Measurements from ENCODE around the gene SAPCD2.
"Not testable (repeated sequence)": the region's sequence is repeated elsewhere in the genome, so short reads cannot be mapped to it uniquely, and the experiment has no call there.

The SAPCD2 gene

GRCh38 chr9:137064027-137064879 lies 6.1 kb downstream of the SAPCD2 start:
- no peak for DNase-seq (ENCODE audit: low read depth)

- no peak for DNase-seq (ENCODE audit: low read depth)
Observed at GRCh38 chr9:137063311-137064026, 6.9 kb downstream of the SAPCD2 start.

- DNase-seq (ENCODE audit: low read depth), result not testable (repeated sequence)
Observed at GRCh38 chr9:137062798-137063197, 7.6 kb downstream of the SAPCD2 start.

GRCh38 chr9:137062384-137062783 lies 8.0 kb downstream of the SAPCD2 start:
- no peak for DNase-seq (ENCODE audit: low read depth)

- DNase-seq (ENCODE audit: low read depth), result no peak
Observed at GRCh38 chr9:137058521-137059234, 11.7 kb downstream of the SAPCD2 start.

- DNase-seq (ENCODE audit: low read depth), result no peak
Observed at GRCh38 chr9:137057545-137057944, 12.8 kb downstream of the SAPCD2 start.

GRCh38 chr9:137056739-137057415 lies 13.5 kb downstream of the SAPCD2 start:
- no peak for DNase-seq (ENCODE audit: low read depth)

GRCh38 chr9:137055385-137056364 lies 14.7 kb downstream of the SAPCD2 start:
- no peak for DNase-seq (ENCODE audit: low read depth)

- no peak for DNase-seq (ENCODE audit: low read depth)
Observed at GRCh38 chr9:137054932-137055384, 15.4 kb downstream of the SAPCD2 start.

GRCh38 chr9:137053944-137054931 lies 16.1 kb downstream of the SAPCD2 start, which contains the start of gene ENTPD2:
ENTPD2 (minus strand) TSS chr9:137054061; CDS start chr9:137053997, 64 bp downstream.
- no peak for DNase-seq (ENCODE audit: low read depth)

- no peak for DNase-seq (ENCODE audit: low read depth)
Observed at GRCh38 chr9:137052998-137053943, 17.1 kb downstream of the SAPCD2 start.

- no peak for DNase-seq (ENCODE audit: low read depth)
Observed at GRCh38 chr9:137052293-137052692, 18.1 kb downstream of the SAPCD2 start.

GRCh38 chr9:137051145-137051724 lies 19.1 kb downstream of the SAPCD2 start:
- DNase-seq (ENCODE audit: low read depth), result no peak

GRCh38 chr9:137050570-137050969 lies 19.8 kb downstream of the SAPCD2 start:
- DNase-seq (ENCODE audit: low read depth), result no peak

- DNase-seq (ENCODE audit: low read depth), result no peak
Observed at GRCh38 chr9:137049544-137050449, 20.6 kb downstream of the SAPCD2 start.

GRCh38 chr9:137048655-137049543 lies 21.5 kb downstream of the SAPCD2 start:
- no peak for DNase-seq (ENCODE audit: low read depth)

All from HS-5 (cell line).